SK-N-SH (cell line): Measurements from ENCODE around the gene TM2D1. TPM values are rescaled to one million over a fixed set of nuclear protein-coding genes. Genes with fewer than 3 reads are reported as not detected.
A peak's percentile ranks its signal among the peaks of the same experiment; 100 is the strongest.

Source experiments
- CTCF ChIA-PET: fragments of 300-600, 350-600 bp; formaldehyde crosslinking; extraction: SDS; loops from one replicate; lab custom pipeline; 2021; lab: Yijun Ruan, JAX
- POLR2A ChIA-PET: fragments of 350-600 bp; sonication (Branson Sonifier 250); formaldehyde crosslinking; extraction: SDS; loops from one replicate; lab custom pipeline; 2020; ENCODE audit warnings: antibody characterized with exemption, inconsistent platforms; lab: Yijun Ruan, JAX
- DNase-seq: peaks from one replicate; pipeline ENCODE4 v3.0.0; 2012
- H2AFZ ChIP-seq: fragments of 200-600 bp; sonication (generic); 2 replicates; pipeline ENCODE4 v1.8.1; 2016; ENCODE audit warnings: antibody characterized with exemption, mild to moderate bottlenecking, low read depth
- H3F3A ChIP-seq: fragments of 200-600 bp; sonication (generic); replicated peaks from 2 replicates; pipeline ENCODE3; 2016; ENCODE audit warnings: antibody characterized with exemption, mild to moderate bottlenecking; ENCODE audit not compliant: insufficient read depth
- H3K27ac ChIP-seq, 2 experiments: fragments of 200-500 bp in 1 of 2; fragments of 200-600 bp in 1 of 2; sonication (Bioruptor generic) in 1 of 2; sonication (generic), shearing (Covaris generic) in 1 of 2; 2 replicates each; pipeline versions ENCODE4 v1.5.1 to v1.6.1; 2014 to 2016; ENCODE audit warnings: low read depth in 2 of 2, inconsistent platforms in 1 of 2, low read length in 1 of 2, mild to moderate bottlenecking in 1 of 2, mixed read lengths in 1 of 2
- H3K27me3 ChIP-seq: fragments of 200-600 bp; sonication (generic), shearing (Covaris generic); 2 replicates; pipeline ENCODE4 v1.6.1; 2016; ENCODE audit warnings: mixed run types; ENCODE audit not compliant: insufficient read depth
- H3K36me3 ChIP-seq, 2 experiments: fragments of 200-500 bp in 1 of 2; fragments of 200-600 bp in 1 of 2; sonication (Bioruptor generic) in 1 of 2; sonication (generic) in 1 of 2; replicated peaks in 1 of 2; 2 replicates each; pipeline versions ENCODE3 to v1.5.1; 2014 to 2016; ENCODE audit warnings: low read length in 1 of 2, mild to moderate bottlenecking in 1 of 2; ENCODE audit not compliant: insufficient read depth in 2 of 2, control insufficient read depth in 1 of 2
- H3K4me1 ChIP-seq, 2 experiments: fragments of 200-500 bp in 1 of 2; fragments of 200-600 bp in 1 of 2; sonication (Bioruptor generic) in 1 of 2; sonication (generic), shearing (Covaris generic) in 1 of 2; 2 replicates each; pipeline versions ENCODE4 v1.5.1 to v1.6.1; 2014 to 2016; ENCODE audit warnings: low read depth in 1 of 2, low read length in 1 of 2, mixed run types in 1 of 2; ENCODE audit not compliant: insufficient read depth in 2 of 2, control insufficient read depth in 1 of 2
- H3K4me2 ChIP-seq: fragments of 200-600 bp; sonication (generic), shearing (Covaris generic); 2 replicates; pipeline ENCODE4 v1.6.1; 2017; ENCODE audit warnings: mixed run types
- H3K4me3 ChIP-seq, 2 experiments: fragments of 200-500 bp in 1 of 2; fragments of 200-600 bp in 1 of 2; sonication (Bioruptor generic) in 1 of 2; sonication (generic), shearing (Covaris generic) in 1 of 2; 2 replicates each; pipeline versions ENCODE4 v1.5.1 to v1.8.1; 2014 to 2016; ENCODE audit warnings: low read depth in 2 of 2, inconsistent platforms in 1 of 2, low read length in 1 of 2, mild to moderate bottlenecking in 1 of 2, mixed read lengths in 1 of 2, moderate library complexity in 1 of 2
- H3K79me2 ChIP-seq: fragments of 200-600 bp; sonication (generic); 2 replicates; pipeline ENCODE4 v1.8.1; 2017; ENCODE audit warnings: mild to moderate bottlenecking; ENCODE audit not compliant: insufficient read depth
- H3K9ac ChIP-seq: fragments of 200-600 bp; sonication (generic); 2 replicates; pipeline ENCODE4 v1.6.1; 2017; ENCODE audit warnings: mixed run types
- H3K9me2 ChIP-seq: fragments of 200-600 bp; sonication (generic); 2 replicates; pipeline ENCODE4 v1.6.1; 2017; ENCODE audit warnings: mixed run types
- H3K9me3 ChIP-seq: fragments of 200-600 bp; sonication (generic); 2 replicates; pipeline ENCODE4 v1.6.1; 2017; ENCODE audit warnings: mixed run types, mild to moderate bottlenecking, moderate library complexity
- H4K20me1 ChIP-seq: fragments of 200-600 bp; sonication (generic); 2 replicates; pipeline ENCODE4 v1.6.1; 2017; ENCODE audit warnings: mild to moderate bottlenecking, mixed run types; ENCODE audit not compliant: insufficient read depth
- ELF1 ChIP-seq: IDR thresholded peaks from 2 replicates; pipeline ENCODE4 v1.4.0; 2012
- FOXJ3 ChIP-seq: sonication (generic); formaldehyde crosslinking; IDR thresholded peaks from 2 replicates; pipeline ENCODE4 v1.5.1; 2020; ENCODE audit warnings: mild to moderate bottlenecking, missing genetic modification reagents
- GABPA ChIP-seq: IDR thresholded peaks from 2 replicates; pipeline ENCODE4 v1.4.0; 2012; ENCODE audit warnings: low read depth, mild to moderate bottlenecking
- GATA2 ChIP-seq: sonication (generic); formaldehyde crosslinking; IDR thresholded peaks from 2 replicates; pipeline ENCODE4 v1.5.0; 2020; ENCODE audit warnings: mild to moderate bottlenecking, missing genetic modification reagents
- IRF3 ChIP-seq: fragments of 150-350 bp; IDR thresholded peaks from 2 replicates; pipeline ENCODE4 v1.6.1; 2016; ENCODE audit warnings: mild to moderate bottlenecking, low read depth, low read length
- JUND ChIP-seq: IDR thresholded peaks from 2 replicates; pipeline ENCODE4 v1.4.0; 2012
- MXI1 ChIP-seq: IDR thresholded peaks from 2 replicates; pipeline ENCODE4 v1.6.1; 2012; ENCODE audit warnings: mild to moderate bottlenecking, low read depth, low read length, improper control_type of control experiment
- RAD21 ChIP-seq: IDR thresholded peaks from 2 replicates; pipeline ENCODE4 v1.6.1; 2012; ENCODE audit warnings: mild to moderate bottlenecking, low read length
- RCOR1 ChIP-seq: fragments of 150-350 bp; IDR thresholded peaks from 2 replicates; pipeline ENCODE4 v1.6.1; 2017; ENCODE audit warnings: antibody characterized with exemption, low read length
- RXRA ChIP-seq: IDR thresholded peaks from 2 replicates; pipeline ENCODE4 v1.4.0; 2012; ENCODE audit warnings: low read depth, mild to moderate bottlenecking, borderline replicate concordance
- SMC3 ChIP-seq: IDR thresholded peaks from 2 replicates; pipeline ENCODE4 v1.6.1; 2012; ENCODE audit warnings: low read depth, low read length, improper control_type of control experiment
- TCF12 ChIP-seq: IDR thresholded peaks from 2 replicates; pipeline ENCODE4 v1.4.0; 2012
- TEAD4 ChIP-seq: IDR thresholded peaks from 2 replicates; pipeline ENCODE4 v1.4.0; 2012; ENCODE audit warnings: mild to moderate bottlenecking, borderline replicate concordance; ENCODE audit not compliant: insufficient read depth
- USF2 ChIP-seq: fragments of 150-350 bp; IDR thresholded peaks from 2 replicates; pipeline ENCODE4 v1.6.1; 2017; ENCODE audit warnings: antibody characterized with exemption, low read length, low read depth, borderline replicate concordance
- YY1 ChIP-seq: IDR thresholded peaks from 2 replicates; pipeline ENCODE4 v1.4.0; 2012; ENCODE audit warnings: low read depth, mild to moderate bottlenecking
- WGBS: methylation state at CpG from one replicate; pipeline ENCODE4 v1.1.6; 2017; ENCODE audit warnings: low lambda C conversion rate; 5-methylcytosine and 5-hydroxymethylcytosine counted together
- polyA plus RNA-seq, 3 experiments: library from polyadenylated mRNA; depleted of rRNA; stranded (reverse); fragments of >200 nt; gene quantifications; 2 replicates each; pipeline ENCODE4 v1.2.3, GENCODE V29; 2012
- TF ChIP-seq, protein P1 (sequence below): IDR thresholded peaks from 2 replicates; pipeline ENCODE4 v1.4.0; 2012; ENCODE audit warnings: low read depth
- TF ChIP-seq, protein P2 (sequence below): fragments of 200-600 bp; sonication (generic); IDR thresholded peaks from 2 replicates; pipeline ENCODE4 v1.6.1; 2017; ENCODE audit warnings: antibody characterized with exemption, mild to moderate bottlenecking, moderate library complexity

Gene TM2D1
- polyA plus RNA-seq, 1 of the 3 experiments (the other 2 are of a cell fraction): 58.6 TPM

DNA sequence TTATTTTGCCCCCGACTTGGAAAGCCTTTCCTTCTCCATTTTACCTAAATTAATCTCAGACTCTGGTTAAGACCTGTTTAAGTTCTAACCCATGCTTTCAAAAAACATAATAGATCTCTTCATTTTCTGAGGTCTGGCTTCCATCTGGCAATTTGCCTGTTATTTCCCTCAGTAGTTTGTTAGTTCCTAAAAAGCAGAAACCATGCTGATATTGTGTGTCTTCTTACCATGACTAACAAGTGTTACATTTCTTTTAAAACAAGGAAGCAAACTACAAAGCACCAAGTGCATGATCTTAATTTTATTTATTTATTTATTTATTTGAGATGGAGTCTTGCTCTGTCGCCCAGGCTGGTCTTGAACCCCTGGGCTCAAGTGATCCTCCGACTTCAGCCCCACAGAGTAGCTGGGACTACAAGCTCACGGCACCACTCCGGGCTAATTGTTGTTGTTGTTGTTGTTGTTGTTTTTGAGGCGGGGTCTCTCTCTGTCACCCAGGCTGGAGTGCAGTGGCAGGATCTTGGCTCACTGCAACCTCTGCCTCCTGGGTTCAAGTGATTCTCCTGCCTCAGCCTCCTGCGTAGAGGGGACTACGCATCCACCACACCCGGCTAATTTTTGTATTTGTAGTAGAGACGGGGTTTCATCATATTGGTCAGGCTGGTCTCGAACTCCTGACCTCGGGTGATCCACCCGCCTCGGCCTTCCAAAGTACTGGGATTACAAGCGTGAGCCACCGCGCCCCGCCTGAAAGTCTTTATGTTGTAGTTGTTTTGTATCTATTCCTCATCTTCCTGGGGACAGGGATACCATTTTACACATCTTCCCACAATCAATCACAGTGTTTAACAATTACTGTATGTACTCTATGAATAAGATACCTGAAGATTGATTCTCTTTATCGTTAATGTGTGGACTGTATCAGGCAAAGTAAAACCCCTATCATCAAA, 16.1 kb upstream of the TM2D1 start:
- WGBS: 92% methylated on average over 15 of the region's 19 CpGs
- Histone ChIP-seq H3K27me3 (no peaks in the 10 kb centered on the region), H3K4me3 (peak overlapping the region in 1 of 2 experiments; percentile 64; a peak in 1 of 4 replicates), H3K27ac (no peak overlapping the region; a peak in 2 of 4 replicates), H4K20me1 (no peaks in the 10 kb centered on the region), H3K79me2 (peaks cover 15% of the 10 kb centered on the region), H3K9ac (peak overlapping the region; percentile 87; the same call in 1 of the 2 replicates), H3F3A (no peaks in the 10 kb centered on the region), H3K4me1 (peaks cover 0 to 6% of the 10 kb centered on the region in 2 experiments; a peak in 1 of 4 replicates), H2AFZ (peak overlapping the region; percentile 81; the same call in 1 of the 2 replicates), H3K9me2 (no peaks in the 10 kb centered on the region), H3K4me2 (peak overlapping the region; percentile 85), H3K36me3 (no peaks in the 10 kb centered on the region), H3K9me3 (no peaks in the 10 kb centered on the region)
- CTCF ChIA-PET: no interaction called here
- TF ChIP-seq GABPA: no peak
- no peak for TF ChIP-seq JUND
- no peak for TF ChIP-seq MXI1
- TF ChIP-seq RCOR1: no peak
- no peak for TF ChIP-seq TCF12
- no peak for TF ChIP-seq RAD21
- no peak for TF ChIP-seq IRF3
- no peak for TF ChIP-seq USF2
- TF ChIP-seq, protein P1, sequence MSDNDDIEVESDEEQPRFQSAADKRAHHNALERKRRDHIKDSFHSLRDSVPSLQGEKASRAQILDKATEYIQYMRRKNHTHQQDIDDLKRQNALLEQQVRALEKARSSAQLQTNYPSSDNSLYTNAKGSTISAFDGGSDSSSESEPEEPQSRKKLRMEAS: no peak
- TF ChIP-seq SMC3: no peak
- no peak for TF ChIP-seq GATA2
- no peak for TF ChIP-seq FOXJ3
- no peak for TF ChIP-seq RXRA
- no peak for TF ChIP-seq TEAD4
- no peak for TF ChIP-seq YY1
- TF ChIP-seq, protein P2, sequence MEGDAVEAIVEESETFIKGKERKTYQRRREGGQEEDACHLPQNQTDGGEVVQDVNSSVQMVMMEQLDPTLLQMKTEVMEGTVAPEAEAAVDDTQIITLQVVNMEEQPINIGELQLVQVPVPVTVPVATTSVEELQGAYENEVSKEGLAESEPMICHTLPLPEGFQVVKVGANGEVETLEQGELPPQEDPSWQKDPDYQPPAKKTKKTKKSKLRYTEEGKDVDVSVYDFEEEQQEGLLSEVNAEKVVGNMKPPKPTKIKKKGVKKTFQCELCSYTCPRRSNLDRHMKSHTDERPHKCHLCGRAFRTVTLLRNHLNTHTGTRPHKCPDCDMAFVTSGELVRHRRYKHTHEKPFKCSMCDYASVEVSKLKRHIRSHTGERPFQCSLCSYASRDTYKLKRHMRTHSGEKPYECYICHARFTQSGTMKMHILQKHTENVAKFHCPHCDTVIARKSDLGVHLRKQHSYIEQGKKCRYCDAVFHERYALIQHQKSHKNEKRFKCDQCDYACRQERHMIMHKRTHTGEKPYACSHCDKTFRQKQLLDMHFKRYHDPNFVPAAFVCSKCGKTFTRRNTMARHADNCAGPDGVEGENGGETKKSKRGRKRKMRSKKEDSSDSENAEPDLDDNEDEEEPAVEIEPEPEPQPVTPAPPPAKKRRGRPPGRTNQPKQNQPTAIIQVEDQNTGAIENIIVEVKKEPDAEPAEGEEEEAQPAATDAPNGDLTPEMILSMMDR: no peak
- no peak for TF ChIP-seq ELF1
- no peak for DNase-seq
- POLR2A ChIA-PET: no interaction called here
